ENCODE results near the gene MAP4K4. TPM values are rescaled to one million over a fixed set of nuclear protein-coding genes. Genes with fewer than 3 reads are reported as not detected.
"Not testable (repeated sequence)": the region's sequence is repeated elsewhere in the genome, so short reads cannot be mapped to it uniquely, and the experiment has no call there.

The MAP4K4 gene
- total and polyA plus RNA-seq, 2 of the 13 experiments (the other 11 are each of a cell fraction or from before 2014, with no cell fraction given): 105 to 264 TPM

DNA sequence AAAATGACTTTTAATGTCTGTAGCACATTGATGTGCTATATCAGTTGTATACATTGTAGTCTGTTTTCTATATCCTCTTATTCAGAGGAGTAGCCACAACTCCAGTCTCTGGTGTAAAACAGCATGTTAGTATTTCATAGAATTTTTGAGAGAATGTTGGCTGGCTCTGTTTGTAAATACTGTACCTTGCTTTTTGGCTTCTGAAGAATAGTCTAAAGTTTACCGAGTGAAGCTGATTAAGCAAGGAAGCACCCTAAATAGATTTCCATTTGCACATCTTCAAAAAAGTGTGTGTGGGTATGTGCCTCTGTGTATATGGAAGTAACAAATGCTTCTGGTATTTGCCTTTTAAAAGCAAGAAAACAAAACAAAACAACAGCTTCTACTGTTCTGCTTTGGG, 50.5 kb downstream of the MAP4K4 start:
- no peak for ATAC-seq
- intact Hi-C loops (cut with micrococcal nuclease; ENCODE audit: unreplicated experiment) (no loop called here), in situ Hi-C loops (cut with HindIII; ENCODE audit: extremely low pct_ligation_motif_present, low pct_unique_long_range_greater_than_20kb) (no loop called here)
- peaks cover 67% of the 10 kb centered on the region for H4K20me1 ChIP-seq (ENCODE audit: insufficient read depth, low read length)
- peaks cover 81% of the 10 kb centered on the region for H3K4me1 ChIP-seq (ENCODE audit: insufficient read depth, low read length)
- WGBS (ENCODE audit: low lambda C conversion rate): 71% methylated on average over 1 of the region's 1 CpG
- POLR2A ChIA-PET: interaction anchor here (0.8 to 1.9 kb wide), 4 partner anchors 14 to 51 kb away, joined by 3 to 7 read pairs (median 4); partner anchors contain the start of gene MAP4K4
- no peak for DNase-seq (ENCODE audit: low spot score)
- H3K9ac ChIP-seq (ENCODE audit: insufficient read depth, low read depth, low read length): no peak overlapping the region
- no peak overlapping the region for H3K4me2 ChIP-seq (ENCODE audit: low read depth, low read length)
- no TSS peak for BruUV-seq (replicated peaks)
- H3K36me3 ChIP-seq (replicated peaks in 1 of 2; ENCODE audit: control insufficient read depth in 1 of 2, insufficient read depth in 2 of 2, low read length in 2 of 2): peaks cover 2 to 10% of the 10 kb centered on the region in 2 experiments; a peak in 3 of 5 replicates
- no peak overlapping the region for H3K27ac ChIP-seq (ENCODE audit: extremely low read length, insufficient read depth, low read length)
- H3K4me3 ChIP-seq (replicated peaks in 1 of 3; ENCODE audit: insufficient read depth in 1 of 3, low read depth in 2 of 3, low read length in 3 of 3): no peak overlapping the region
- FAIRE-seq: no peak
- CTCF ChIA-PET (ENCODE audit: low intra/inter-chr PET ratio, low total read pairs): no interaction called here
- no peaks in the 10 kb centered on the region for H3K9me3 ChIP-seq (ENCODE audit: low read length)
- H3K79me2 ChIP-seq (ENCODE audit: insufficient read depth, low read length): peaks cover 81% of the 10 kb centered on the region
- TF ChIP-seq ZNF503 (CRISPR knock-in tag; IDR thresholded peaks at IDR 0.05): no peak
- TF ChIP-seq ZNF549 (CRISPR knock-in tag; IDR thresholded peaks at IDR 0.05): no peak
- TF ChIP-seq SSRP1 (CRISPR knock-in tag; IDR thresholded peaks at IDR 0.05): no peak
- TF ChIP-seq, protein P1, sequence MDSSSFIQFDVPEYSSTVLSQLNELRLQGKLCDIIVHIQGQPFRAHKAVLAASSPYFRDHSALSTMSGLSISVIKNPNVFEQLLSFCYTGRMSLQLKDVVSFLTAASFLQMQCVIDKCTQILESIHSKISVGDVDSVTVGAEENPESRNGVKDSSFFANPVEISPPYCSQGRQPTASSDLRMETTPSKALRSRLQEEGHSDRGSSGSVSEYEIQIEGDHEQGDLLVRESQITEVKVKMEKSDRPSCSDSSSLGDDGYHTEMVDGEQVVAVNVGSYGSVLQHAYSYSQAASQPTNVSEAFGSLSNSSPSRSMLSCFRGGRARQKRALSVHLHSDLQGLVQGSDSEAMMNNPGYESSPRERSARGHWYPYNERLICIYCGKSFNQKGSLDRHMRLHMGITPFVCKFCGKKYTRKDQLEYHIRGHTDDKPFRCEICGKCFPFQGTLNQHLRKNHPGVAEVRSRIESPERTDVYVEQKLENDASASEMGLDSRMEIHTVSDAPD (CRISPR knock-in tag; IDR thresholded peaks at IDR 0.05): no peak
- H3K27me3 ChIP-seq (ENCODE audit: control insufficient read depth in 1 of 2, insufficient read depth in 2 of 2, low read length in 2 of 2): no peaks in the 10 kb centered on the region
- no peak overlapping the region for H2AFZ ChIP-seq (ENCODE audit: low read length)

GRCh38 chr2:101748462-101748861, 51.0 kb downstream of the MAP4K4 start:
- FAIRE-seq; H3K27me3 ChIP-seq (ENCODE audit: control insufficient read depth in 1 of 2, insufficient read depth in 2 of 2, low read length in 2 of 2); H3K27ac ChIP-seq (ENCODE audit: extremely low read length, insufficient read depth, low read length); BruUV-seq (replicated peaks); ATAC-seq; H3K9ac ChIP-seq (ENCODE audit: insufficient read depth, low read depth, low read length); H3K36me3 ChIP-seq (replicated peaks in 1 of 2; ENCODE audit: control insufficient read depth in 1 of 2, insufficient read depth in 2 of 2, low read length in 2 of 2); H3K9me3 ChIP-seq (ENCODE audit: low read length); H3K4me3 ChIP-seq (replicated peaks in 1 of 3; ENCODE audit: insufficient read depth in 1 of 3, low read depth in 2 of 3, low read length in 3 of 3); H3K4me2 ChIP-seq (ENCODE audit: low read depth, low read length); in situ Hi-C loops (cut with HindIII; ENCODE audit: extremely low pct_ligation_motif_present, low pct_unique_long_range_greater_than_20kb); intact Hi-C loops (cut with micrococcal nuclease; ENCODE audit: unreplicated experiment); H2AFZ ChIP-seq (ENCODE audit: low read length); DNase-seq (ENCODE audit: low spot score); CTCF ChIA-PET (ENCODE audit: low intra/inter-chr PET ratio, low total read pairs): not testable (repeated sequence)
- POLR2A ChIA-PET: interaction anchor here (1.2 to 1.9 kb wide), 2 partner anchors 15 to 17 kb away, joined by 5 to 7 read pairs; no protein-coding TSS in a partner anchor
- peaks cover 81% of the 10 kb centered on the region for H3K4me1 ChIP-seq (ENCODE audit: insufficient read depth, low read length)
- peaks cover 72% of the 10 kb centered on the region for H4K20me1 ChIP-seq (ENCODE audit: insufficient read depth, low read length)
- WGBS (ENCODE audit: low lambda C conversion rate): 93% methylated on average over 4 of the region's 4 CpGs
- peaks cover 81% of the 10 kb centered on the region for H3K79me2 ChIP-seq (ENCODE audit: insufficient read depth, low read length)
